ENCODE measurements around the gene CEP250. TPM values are rescaled to one million over a fixed set of nuclear protein-coding genes. Genes with fewer than 3 reads are reported as not detected.

The CEP250 gene
- total RNA-seq, 1 donor from 2014 or later: 39.4 TPM

DNA sequence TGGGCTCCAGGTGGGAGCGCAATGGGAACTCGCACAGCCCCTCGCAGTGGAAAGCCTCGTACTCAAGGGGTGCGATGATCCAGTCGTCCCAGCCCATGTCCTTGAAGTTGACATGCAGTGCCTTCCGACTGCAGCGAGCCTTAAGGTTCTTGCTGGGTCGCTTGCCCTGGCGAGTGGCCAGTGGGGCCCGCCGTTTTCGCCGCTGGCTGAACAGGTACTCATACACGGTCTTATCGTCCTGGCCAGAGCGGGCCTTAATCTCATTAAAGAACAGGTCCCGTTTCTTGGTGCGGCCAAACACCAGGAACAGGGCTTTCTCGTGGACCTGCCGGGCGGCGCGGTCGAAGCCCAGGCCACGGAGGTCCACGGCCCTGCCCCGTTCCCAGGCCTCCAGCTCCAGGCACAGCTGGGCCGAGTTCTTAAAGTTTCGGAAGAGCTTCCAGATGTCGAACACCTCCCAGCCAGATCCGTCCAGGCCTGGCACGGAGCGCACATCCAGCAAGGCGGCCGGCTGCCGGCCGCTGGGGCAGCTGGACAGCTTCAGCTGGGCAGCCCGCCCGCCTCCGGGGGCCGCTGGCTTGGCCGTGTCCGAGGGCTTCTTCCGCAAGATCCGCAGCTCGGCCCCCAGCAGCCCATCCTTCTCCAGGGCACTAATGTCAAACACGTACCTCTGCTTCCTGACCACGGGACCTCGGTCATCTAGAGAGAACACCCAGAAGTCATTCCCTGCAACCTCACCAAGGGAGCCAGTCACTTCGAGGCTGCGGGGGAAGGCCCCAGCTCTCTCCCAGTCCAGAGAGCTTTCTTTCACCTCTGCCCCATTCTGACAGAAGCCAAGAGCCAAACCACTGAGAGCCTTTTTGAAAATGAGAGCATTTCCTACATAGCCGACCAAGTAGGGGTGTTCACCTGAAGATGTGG, 21.1 kb upstream of the CEP250 start:
- no peaks in the 10 kb centered on the region for H3K9me3 Mint-ChIP-seq (ENCODE audit: unreplicated experiment)
- H3K27me3 Mint-ChIP-seq (ENCODE audit: unreplicated experiment): peaks cover 6% of the 10 kb centered on the region
- TF ChIP-seq, protein P1, sequence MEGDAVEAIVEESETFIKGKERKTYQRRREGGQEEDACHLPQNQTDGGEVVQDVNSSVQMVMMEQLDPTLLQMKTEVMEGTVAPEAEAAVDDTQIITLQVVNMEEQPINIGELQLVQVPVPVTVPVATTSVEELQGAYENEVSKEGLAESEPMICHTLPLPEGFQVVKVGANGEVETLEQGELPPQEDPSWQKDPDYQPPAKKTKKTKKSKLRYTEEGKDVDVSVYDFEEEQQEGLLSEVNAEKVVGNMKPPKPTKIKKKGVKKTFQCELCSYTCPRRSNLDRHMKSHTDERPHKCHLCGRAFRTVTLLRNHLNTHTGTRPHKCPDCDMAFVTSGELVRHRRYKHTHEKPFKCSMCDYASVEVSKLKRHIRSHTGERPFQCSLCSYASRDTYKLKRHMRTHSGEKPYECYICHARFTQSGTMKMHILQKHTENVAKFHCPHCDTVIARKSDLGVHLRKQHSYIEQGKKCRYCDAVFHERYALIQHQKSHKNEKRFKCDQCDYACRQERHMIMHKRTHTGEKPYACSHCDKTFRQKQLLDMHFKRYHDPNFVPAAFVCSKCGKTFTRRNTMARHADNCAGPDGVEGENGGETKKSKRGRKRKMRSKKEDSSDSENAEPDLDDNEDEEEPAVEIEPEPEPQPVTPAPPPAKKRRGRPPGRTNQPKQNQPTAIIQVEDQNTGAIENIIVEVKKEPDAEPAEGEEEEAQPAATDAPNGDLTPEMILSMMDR (IDR thresholded peaks at IDR 0.05; ENCODE audit: partially characterized antibody, unreplicated experiment): no peak
- no peak for DNase-seq
- no peak overlapping the region for H3K4me3 Mint-ChIP-seq (ENCODE audit: unreplicated experiment)
- H3K36me3 Mint-ChIP-seq (ENCODE audit: unreplicated experiment): no peaks in the 10 kb centered on the region
- peaks cover 7% of the 10 kb centered on the region for H3K4me1 Mint-ChIP-seq (ENCODE audit: low read depth, unreplicated experiment)
- H3K27ac Mint-ChIP-seq (ENCODE audit: unreplicated experiment): no peak overlapping the region

DNA sequence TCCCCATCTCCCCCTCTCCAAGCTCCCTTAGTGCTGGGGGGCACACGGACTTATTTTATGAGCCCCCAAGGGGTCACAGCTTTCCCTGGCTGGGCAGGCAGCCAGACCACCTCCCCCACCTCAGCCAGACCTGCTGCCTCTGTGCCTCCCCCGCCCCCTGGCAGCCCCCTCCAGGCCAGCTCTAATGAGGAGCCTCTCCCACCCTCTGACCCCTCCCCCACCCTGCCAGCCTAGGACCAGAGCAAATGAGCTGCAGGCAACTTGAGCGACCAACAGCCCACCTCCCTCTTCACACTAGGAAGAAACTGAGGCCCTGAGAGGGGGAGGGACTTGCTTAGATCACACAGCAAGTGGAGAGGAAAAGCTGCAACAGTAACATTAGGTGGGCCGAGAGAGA, 19.2 kb upstream of the CEP250 start:
- Mint-ChIP-seq H3K27me3 (ENCODE audit: unreplicated experiment) (peaks cover 6% of the 10 kb centered on the region), H3K9me3 (ENCODE audit: unreplicated experiment) (no peaks in the 10 kb centered on the region), H3K27ac (ENCODE audit: unreplicated experiment) (no peak overlapping the region), H3K4me1 (ENCODE audit: low read depth, unreplicated experiment) (peaks cover 7% of the 10 kb centered on the region), H3K4me3 (ENCODE audit: unreplicated experiment) (no peak overlapping the region), H3K36me3 (ENCODE audit: unreplicated experiment) (no peaks in the 10 kb centered on the region)
- no peak for DNase-seq
- TF ChIP-seq, protein P1 (IDR thresholded peaks at IDR 0.05; ENCODE audit: partially characterized antibody, unreplicated experiment): no peak

DNA sequence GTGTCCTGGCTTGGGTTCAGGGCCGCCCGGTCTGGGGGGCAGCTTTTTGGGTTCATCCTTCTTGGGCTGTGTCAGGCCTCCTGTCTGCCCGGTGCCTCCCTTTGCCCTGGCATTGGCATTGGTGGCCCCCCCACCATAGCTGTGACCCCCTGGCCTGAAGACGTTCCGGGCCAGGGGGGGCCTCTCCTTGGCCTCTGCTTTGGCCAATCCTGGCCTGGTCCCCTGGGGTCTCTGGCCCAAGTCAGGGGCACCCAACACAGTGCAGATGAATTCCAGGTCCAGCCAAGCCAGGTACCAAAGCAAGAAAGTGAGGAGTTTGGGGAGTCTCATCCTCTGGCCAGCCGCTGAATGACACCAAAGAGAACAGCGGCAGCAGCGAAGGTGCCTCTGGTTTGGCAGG, 17.8 kb upstream of the CEP250 start:
- Mint-ChIP-seq H3K27me3 (ENCODE audit: unreplicated experiment) (peaks cover 6% of the 10 kb centered on the region), H3K4me3 (ENCODE audit: unreplicated experiment) (no peak overlapping the region), H3K4me1 (ENCODE audit: low read depth, unreplicated experiment) (peaks cover 7% of the 10 kb centered on the region), H3K36me3 (ENCODE audit: unreplicated experiment) (no peaks in the 10 kb centered on the region), H3K27ac (ENCODE audit: unreplicated experiment) (no peak overlapping the region), H3K9me3 (ENCODE audit: unreplicated experiment) (no peaks in the 10 kb centered on the region)
- DNase-seq: no peak
- TF ChIP-seq, protein P1 (IDR thresholded peaks at IDR 0.05; ENCODE audit: partially characterized antibody, unreplicated experiment): no peak

DNA sequence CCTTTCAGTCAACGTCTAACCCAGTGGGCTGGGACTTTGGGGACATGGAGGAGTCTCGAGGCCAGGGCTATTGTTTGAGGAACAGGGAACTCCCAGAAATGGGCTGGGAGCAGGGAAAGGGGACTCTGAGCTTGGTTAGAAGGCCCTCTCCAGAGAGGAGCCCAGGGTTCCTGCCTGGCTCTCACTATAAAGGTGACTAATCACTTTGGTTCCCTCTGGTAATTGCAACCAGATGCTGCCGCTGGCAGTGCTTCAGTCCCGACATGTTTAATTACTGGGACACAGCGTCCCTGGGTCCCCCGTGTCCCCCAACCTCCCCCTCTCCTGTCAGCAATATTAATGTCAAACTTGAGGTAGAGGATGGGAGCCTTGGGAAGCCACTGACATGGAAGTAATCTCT, 12.4 kb upstream of the CEP250 start:
- TF ChIP-seq, protein P1 (IDR thresholded peaks at IDR 0.05; ENCODE audit: partially characterized antibody, unreplicated experiment): no peak
- Mint-ChIP-seq H3K36me3 (ENCODE audit: unreplicated experiment) (no peaks in the 10 kb centered on the region), H3K9me3 (ENCODE audit: unreplicated experiment) (no peaks in the 10 kb centered on the region), H3K4me1 (ENCODE audit: low read depth, unreplicated experiment) (peaks cover 4% of the 10 kb centered on the region), H3K4me3 (ENCODE audit: unreplicated experiment) (no peak overlapping the region), H3K27ac (ENCODE audit: unreplicated experiment) (no peak overlapping the region), H3K27me3 (ENCODE audit: unreplicated experiment) (peaks cover 2% of the 10 kb centered on the region)
- no peak for DNase-seq

DNA sequence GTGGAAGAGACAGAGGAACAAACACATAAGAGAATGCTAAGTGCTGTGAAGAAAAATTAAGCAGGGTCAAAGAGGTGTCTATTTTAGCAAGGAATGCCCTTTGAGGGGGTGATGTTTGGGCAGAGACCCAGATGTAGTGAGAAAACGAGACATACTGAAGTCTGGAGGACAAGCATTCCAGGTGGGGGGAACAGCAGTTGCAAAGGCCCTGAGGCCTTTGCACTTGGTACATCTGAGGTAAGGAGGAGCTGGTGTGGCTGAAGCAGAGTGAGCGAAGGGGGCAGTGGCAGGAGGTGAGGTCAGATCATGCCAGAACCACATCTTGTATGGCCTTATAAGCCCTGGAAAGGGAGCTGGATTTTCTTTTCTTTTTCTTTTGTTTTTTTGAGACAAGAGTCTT, 11.2 kb upstream of the CEP250 start:
- no peaks in the 10 kb centered on the region for H3K4me1 Mint-ChIP-seq (ENCODE audit: low read depth, unreplicated experiment)
- TF ChIP-seq, protein P1 (IDR thresholded peaks at IDR 0.05; ENCODE audit: partially characterized antibody, unreplicated experiment): no peak
- H3K27me3 Mint-ChIP-seq (ENCODE audit: unreplicated experiment): no peaks in the 10 kb centered on the region
- H3K27ac Mint-ChIP-seq (ENCODE audit: unreplicated experiment): no peak overlapping the region
- H3K9me3 Mint-ChIP-seq (ENCODE audit: unreplicated experiment): no peaks in the 10 kb centered on the region
- H3K36me3 Mint-ChIP-seq (ENCODE audit: unreplicated experiment): no peaks in the 10 kb centered on the region
- DNase-seq: no peak
- no peak overlapping the region for H3K4me3 Mint-ChIP-seq (ENCODE audit: unreplicated experiment)

Measured in glutamatergic neuron (in vitro differentiated cells).